Sigmoid colon (tissue), 7 donors: Measurements from ENCODE around the gene GCH1. TPM values are rescaled to one million over a fixed set of nuclear protein-coding genes. Genes with fewer than 3 reads are reported as not detected.
A peak's percentile ranks its signal among the peaks of the same experiment; 100 is the strongest.

Source experiments
- DNase-seq: peaks from one replicate; pipeline ENCODE4 v3.0.0-alpha.2; 2019
- H3K27ac ChIP-seq, 4 donors: fragments of 200-600 bp; sonication (generic); one replicate each; pipeline ENCODE4 v1.5.1; 2016 to 2019; ENCODE audit warnings: mild to moderate bottlenecking in 1 of 4
- H3K27me3 ChIP-seq, 3 donors: fragments of 200-600 bp; sonication (generic); one replicate each; pipeline ENCODE4 v1.5.1; 2019; ENCODE audit warnings: mild to moderate bottlenecking in 1 of 3
- H3K36me3 ChIP-seq, 4 donors: fragments of 200-600 bp; sonication (generic); one replicate each; pipeline ENCODE4 v1.5.1; 2016 to 2019
- H3K4me1 ChIP-seq, 4 donors: fragments of 200-600 bp; sonication (generic); one replicate each; pipeline ENCODE4 v1.5.1; 2017 to 2019
- H3K4me3 ChIP-seq, 4 donors: fragments of 200-600 bp; sonication (generic); one replicate each; pipeline ENCODE4 v1.5.1; 2017 to 2019; ENCODE audit warnings: mild to moderate bottlenecking in 2 of 4, moderate library complexity in 1 of 4
- H3K9me3 ChIP-seq, 4 donors: fragments of 200-600 bp in 3 of 4; sonication (generic) in 3 of 4; one replicate each; pipeline versions ENCODE4 v1.5.1 to v1.6.1; 2013 to 2019
- CTCF ChIP-seq, 4 experiments: fragments of 450-650 bp in 3 of 4; fragments of 200-600 bp in 1 of 4; IDR thresholded peaks; one replicate each; pipeline ENCODE4 v1.5.1; 2016 to 2019; ENCODE audit warnings: antibody characterized with exemption in 4 of 4, mild to moderate bottlenecking in 3 of 4, moderate library complexity in 2 of 4
- EP300 ChIP-seq, 4 donors: sonication (generic); formaldehyde crosslinking; IDR thresholded peaks; one replicate each; pipeline ENCODE4 v1.6.1; 2017; ENCODE audit warnings: antibody characterized with exemption in 4 of 4
- POLR2A ChIP-seq, 2 donors: fragments of 450-650 bp; IDR thresholded peaks; one replicate each; pipeline ENCODE4 v1.6.1; 2016; ENCODE audit warnings: antibody characterized with exemption in 2 of 2, mild to moderate bottlenecking in 2 of 2, moderate library complexity in 2 of 2
- POLR2AphosphoS5 ChIP-seq, 4 donors: sonication (generic); formaldehyde crosslinking; IDR thresholded peaks; one replicate each; pipeline ENCODE4 v1.6.1; 2017; ENCODE audit warnings: antibody characterized with exemption in 4 of 4
- WGBS, 2 donors: extraction: QIAGEN DNeasy Blood & Tissue Kit; methylation state at CpG; one replicate each; pipeline ENCODE4 v1.1.7; 2013; 5-methylcytosine and 5-hydroxymethylcytosine counted together
- intact Hi-C: fragments of 100-400 bp; cut with DNase I; formaldehyde crosslinking; loops from one replicate; pipeline ENCODE4 v1.15.1; 2023
- polyA plus RNA-seq, 3 donors: library from polyadenylated mRNA; stranded (reverse); fragments of 200-250 nt; gene quantifications; one replicate each; pipeline ENCODE4 v1.2.3, GENCODE V29; 2013
- total RNA-seq, 4 donors: library from RNA; depleted of rRNA; stranded (reverse); fragments of >200 nt; gene quantifications; one replicate each; pipeline ENCODE4 v1.1.0, GENCODE V29; 2016
- donor health status: healthy with polysubstance abuse.
- donor health status: Bipolar disorder and iron deficiency.
- donor health status: healthy.

Gene GCH1
- total and polyA plus RNA-seq, 7 donors: 3.2 to 46.2 (median 8.1) TPM

GRCh38 chr14:54893151-54893760 is 9.4 kb downstream of the GCH1 start:
- H3K4me1 ChIP-seq: no peaks in the 10 kb centered on the region
- no peaks in the 10 kb centered on the region for H3K36me3 ChIP-seq
- TF ChIP-seq EP300 (IDR thresholded peaks at IDR 0.05): no peak
- no peak for TF ChIP-seq POLR2A (IDR thresholded peaks at IDR 0.05)
- no peak for TF ChIP-seq POLR2AphosphoS5 (IDR thresholded peaks at IDR 0.05)
- TF ChIP-seq CTCF (IDR thresholded peaks at IDR 0.05): peak in 3 of 4 experiments; percentile 56 to 58 (median 57)
- H3K27me3 ChIP-seq: no peaks in the 10 kb centered on the region
- no peaks in the 10 kb centered on the region for H3K9me3 ChIP-seq
- H3K27ac ChIP-seq: no peak overlapping the region
- no peak overlapping the region for H3K4me3 ChIP-seq
- intact Hi-C loops: no loop called here
- WGBS, 2 donors: 72 to 80% methylated on average over 3 of the region's 3 CpGs
- no peak for DNase-seq

DNA sequence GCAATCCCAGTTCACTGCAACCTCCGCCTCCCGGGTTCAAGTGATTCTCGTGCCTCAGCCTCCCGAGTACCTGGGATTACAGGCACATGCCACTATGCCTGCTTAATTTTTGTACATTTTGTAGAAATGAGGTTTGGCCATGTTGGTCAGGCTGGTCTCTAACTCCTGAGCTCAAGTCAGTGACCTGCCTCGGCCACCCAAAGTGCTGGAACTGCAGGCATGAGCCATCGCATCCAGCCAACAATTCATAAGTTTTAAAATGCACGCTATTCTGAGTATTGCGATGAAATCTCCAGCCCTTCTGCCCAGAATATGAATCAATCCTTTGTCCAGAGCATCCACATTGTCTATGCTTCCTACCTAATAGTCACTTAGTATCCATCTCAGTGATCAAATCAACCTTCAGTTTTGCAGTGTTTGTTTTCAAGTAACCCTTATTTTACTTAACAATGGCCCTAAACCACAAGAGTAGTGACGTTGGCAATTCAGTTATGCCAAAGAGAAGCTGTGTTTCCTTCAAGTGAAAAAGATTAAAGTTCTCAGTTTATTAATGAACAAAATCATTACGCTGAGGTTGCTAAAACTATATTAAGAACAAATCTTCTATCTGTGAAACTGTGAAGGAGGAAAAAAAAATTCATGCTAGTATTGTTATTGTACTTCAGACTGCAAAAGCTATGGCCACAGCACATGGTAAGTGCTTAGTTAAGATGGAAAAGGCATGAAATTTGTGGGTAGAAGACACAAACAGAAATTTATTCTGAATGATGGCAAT is 11.0 kb downstream of the GCH1 start:
- Histone ChIP-seq H3K4me1 (no peaks in the 10 kb centered on the region), H3K27ac (no peak overlapping the region), H3K27me3 (no peaks in the 10 kb centered on the region), H3K9me3 (no peaks in the 10 kb centered on the region), H3K36me3 (no peaks in the 10 kb centered on the region), H3K4me3 (no peak overlapping the region)
- DNase-seq: no peak
- 90 to 92% methylated on average over 10 of the region's 10 CpGs for WGBS, 2 donors
- intact Hi-C loops: no loop called here
- TF ChIP-seq POLR2AphosphoS5 (IDR thresholded peaks at IDR 0.05): no peak
- TF ChIP-seq CTCF (IDR thresholded peaks at IDR 0.05): no peak
- no peak for TF ChIP-seq POLR2A (IDR thresholded peaks at IDR 0.05)
- TF ChIP-seq EP300 (IDR thresholded peaks at IDR 0.05): no peak

DNA sequence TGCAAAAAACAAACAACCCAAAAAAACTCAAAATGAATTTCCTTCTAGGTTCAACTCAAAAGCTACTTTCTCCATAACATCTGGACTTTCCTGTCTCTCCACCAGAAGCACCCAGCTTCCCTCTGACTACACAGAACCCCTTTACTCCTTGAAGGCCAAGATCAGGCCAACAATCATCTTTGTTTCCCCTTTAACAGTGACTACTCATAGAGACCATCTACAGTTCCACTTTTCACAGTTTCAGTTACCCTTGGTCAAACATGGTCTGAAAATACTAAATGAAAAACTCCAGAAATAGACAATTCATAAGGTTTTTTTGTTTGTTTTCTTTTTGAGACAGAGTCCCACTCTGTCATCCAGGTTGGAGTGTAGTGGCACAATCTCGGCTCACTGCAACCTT is 11.8 kb downstream of the GCH1 start:
- WGBS, 2 donors: 82 to 95% methylated on average over 1 of the region's 1 CpG
- intact Hi-C loops: no loop called here

DNA sequence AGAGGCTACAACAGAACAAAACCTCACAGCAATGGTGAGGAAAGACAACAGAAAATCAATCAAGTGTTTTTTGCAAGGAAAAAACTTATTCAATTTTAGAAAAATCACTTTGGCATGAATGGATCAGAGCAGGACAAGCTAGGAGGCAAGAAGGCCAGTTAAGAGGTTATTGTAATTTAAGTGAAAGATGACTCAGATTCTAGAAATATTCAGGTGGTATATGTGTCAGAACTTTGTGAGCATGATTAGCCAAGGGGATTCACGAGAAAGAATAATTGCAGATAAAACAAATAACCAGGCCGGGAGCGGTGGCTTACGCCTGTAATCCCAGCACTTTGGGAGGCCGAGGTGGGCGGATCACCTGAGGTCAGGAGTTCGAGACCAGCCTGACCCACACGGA is 12.7 kb downstream of the GCH1 start:
- no peaks in the 10 kb centered on the region for H3K27me3 ChIP-seq
- no peak overlapping the region for H3K4me3 ChIP-seq
- DNase-seq: no peak
- TF ChIP-seq POLR2A (IDR thresholded peaks at IDR 0.05): no peak
- no peak for TF ChIP-seq EP300 (IDR thresholded peaks at IDR 0.05)
- no peak for TF ChIP-seq POLR2AphosphoS5 (IDR thresholded peaks at IDR 0.05)
- no peak for TF ChIP-seq CTCF (IDR thresholded peaks at IDR 0.05)
- no peaks in the 10 kb centered on the region for H3K36me3 ChIP-seq
- no peaks in the 10 kb centered on the region for H3K9me3 ChIP-seq
- WGBS, 2 donors: 90 to 93% methylated on average over 8 of the region's 8 CpGs
- H3K27ac ChIP-seq: no peak overlapping the region
- intact Hi-C loops: no loop called here
- no peaks in the 10 kb centered on the region for H3K4me1 ChIP-seq

More for the DNA sequence above, 11.8 kb downstream of the GCH1 start:
- TF ChIP-seq POLR2A (IDR thresholded peaks at IDR 0.05): no peak
- no peak for TF ChIP-seq POLR2AphosphoS5 (IDR thresholded peaks at IDR 0.05)
- no peak for TF ChIP-seq CTCF (IDR thresholded peaks at IDR 0.05)
- no peak for TF ChIP-seq EP300 (IDR thresholded peaks at IDR 0.05)
- DNase-seq: no peak
- H3K4me3 ChIP-seq: no peak overlapping the region
- H3K27ac ChIP-seq: no peak overlapping the region
- H3K4me1 ChIP-seq: no peaks in the 10 kb centered on the region
- H3K36me3 ChIP-seq: no peaks in the 10 kb centered on the region
- no peaks in the 10 kb centered on the region for H3K9me3 ChIP-seq
- H3K27me3 ChIP-seq: no peaks in the 10 kb centered on the region
